GM19025 (cell line): Measurements from ENCODE around the gene RILP.

Source experiments
- ATAC-seq: cut with Tn5 transposase; IDR thresholded peaks from one replicate; pipeline ENCODE4 v1.9.1; 2021; ENCODE audit warnings: mild to moderate bottlenecking, low read depth, moderate library complexity; ENCODE audit not compliant: unreplicated experiment

The RILP gene

DNA sequence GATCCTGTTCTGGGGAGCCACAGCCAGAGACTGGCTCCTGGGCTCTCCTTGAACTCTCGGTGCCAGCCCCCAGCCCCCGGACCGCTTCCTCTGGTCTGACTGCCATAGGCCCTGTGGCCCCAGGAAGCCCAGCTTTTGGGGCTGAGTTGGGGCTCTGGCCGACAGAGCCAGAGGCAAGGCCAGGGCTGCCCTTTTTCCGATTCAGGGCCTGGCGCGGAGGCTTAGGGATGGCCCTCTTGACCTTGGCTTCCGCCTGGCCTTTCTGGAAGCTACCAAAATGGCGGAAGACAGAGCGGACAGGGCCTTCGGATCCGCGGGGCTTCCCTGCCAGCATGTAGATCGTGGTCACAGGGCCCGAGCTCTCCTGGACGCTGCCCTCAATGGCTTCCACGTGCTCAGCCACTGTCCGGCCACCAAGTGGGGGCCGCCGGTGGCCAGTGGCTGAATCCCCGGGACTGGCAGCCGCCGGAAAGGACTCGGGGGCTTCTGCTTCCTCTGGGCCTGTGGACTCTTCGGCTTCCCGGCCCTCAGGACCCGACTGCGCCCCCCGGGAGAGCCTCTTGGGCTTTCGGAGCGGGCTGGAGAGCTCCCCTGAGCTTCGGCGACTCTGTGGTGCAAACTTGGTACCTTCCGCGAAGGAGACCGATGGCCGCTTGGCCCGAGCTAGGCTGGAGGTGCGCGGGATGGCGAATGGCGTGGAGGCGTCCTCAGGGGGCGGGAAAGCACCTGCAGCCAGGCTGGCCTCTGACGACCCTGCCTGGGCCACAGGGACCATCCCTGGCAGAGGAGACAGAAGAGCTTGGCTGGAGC lies 14.6 kb downstream of the RILP start:
- ATAC-seq = no peak

DNA sequence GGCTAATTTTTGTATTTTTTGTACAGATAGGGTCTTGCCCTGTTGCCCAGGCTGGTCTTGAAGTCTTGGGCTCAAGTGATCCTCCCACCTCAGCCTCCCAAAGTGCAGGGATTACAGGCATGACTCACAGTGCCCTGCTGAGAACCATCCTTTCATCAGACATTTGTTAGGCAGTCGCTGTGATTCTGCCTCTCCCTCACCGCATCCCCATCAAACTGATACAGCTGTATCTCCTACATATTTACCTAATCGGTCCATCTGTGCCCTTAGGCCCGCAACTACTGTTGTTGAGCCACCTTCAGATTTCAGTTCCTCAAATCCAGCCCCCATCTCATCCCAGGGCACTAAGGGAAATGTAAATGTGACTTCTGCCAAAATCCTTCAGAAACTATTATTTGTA lies 19.0 kb downstream of the RILP start:
- no peak for ATAC-seq

DNA sequence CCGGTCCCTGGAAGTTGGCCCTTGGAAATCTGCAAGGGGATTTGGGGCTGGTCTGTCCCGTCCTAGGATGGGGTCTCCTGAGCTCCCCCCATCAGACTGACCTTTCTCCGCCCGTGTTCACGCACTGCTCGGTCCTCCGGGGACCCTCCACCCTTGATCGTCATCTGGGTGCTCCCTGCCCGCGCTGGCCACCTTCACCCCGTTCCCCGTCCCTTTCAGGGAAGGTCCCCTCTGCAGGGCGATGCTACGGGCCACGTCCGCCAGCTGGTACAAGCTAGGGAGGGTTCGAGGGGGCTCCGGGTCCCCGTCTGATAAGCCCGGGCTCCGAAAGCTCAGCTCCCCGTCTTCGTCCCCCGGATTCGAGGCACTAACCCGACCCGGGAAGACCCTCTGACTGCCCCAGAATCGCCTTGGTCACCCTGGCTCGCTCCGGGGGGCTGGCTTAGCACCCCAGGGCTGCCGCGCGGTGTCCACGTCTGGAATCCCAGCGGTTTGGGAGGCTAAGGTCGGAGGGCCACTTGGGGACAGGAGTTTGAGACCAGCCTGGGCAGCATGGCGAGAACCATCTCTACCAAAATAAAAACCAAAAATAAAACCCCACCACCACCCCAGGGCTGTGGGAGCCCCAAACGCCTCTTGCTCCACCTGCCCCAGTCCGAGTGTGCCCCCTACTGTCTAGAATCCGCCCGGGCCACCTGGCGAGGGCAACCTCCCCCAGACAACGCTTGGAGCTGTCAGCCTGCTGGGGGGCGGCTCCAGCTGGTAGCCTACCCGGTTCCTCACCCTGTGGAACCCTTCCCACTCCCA lies 20.0 kb downstream of the RILP start:
- no peak for ATAC-seq

DNA sequence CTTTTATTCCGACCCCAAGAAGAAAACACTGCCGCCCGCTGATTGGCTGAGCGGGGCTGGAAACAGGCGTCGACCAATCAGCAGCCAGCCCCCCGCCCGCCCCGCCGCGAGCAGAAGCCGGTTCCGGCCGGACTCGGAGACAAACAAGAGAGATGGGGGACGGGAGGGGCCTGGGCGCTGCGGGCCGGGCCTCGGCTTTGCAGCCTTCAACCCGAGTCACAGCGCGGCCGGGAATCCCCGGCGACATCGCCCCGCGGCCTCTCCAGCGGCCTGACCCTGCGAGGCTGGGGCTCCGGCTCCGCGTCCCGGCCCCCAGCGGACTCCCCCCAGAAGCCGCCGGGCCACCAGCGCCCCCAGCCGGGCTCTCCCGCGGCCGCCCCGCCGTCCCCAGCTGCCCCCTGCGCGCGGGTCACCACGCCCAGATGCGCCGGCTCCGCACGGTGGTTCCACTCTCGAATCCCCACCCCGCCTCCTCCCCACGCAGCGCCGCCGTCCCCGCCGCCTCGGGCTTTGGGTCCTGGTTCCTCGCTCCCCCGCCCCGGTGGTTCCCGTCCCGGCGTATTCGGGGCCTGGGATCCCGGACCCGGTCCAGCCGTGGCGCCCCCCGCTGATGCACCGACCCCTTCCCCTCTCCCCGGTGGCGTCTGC lies 20.7 kb downstream of the RILP start:
- ATAC-seq = peak; percentile 55

DNA sequence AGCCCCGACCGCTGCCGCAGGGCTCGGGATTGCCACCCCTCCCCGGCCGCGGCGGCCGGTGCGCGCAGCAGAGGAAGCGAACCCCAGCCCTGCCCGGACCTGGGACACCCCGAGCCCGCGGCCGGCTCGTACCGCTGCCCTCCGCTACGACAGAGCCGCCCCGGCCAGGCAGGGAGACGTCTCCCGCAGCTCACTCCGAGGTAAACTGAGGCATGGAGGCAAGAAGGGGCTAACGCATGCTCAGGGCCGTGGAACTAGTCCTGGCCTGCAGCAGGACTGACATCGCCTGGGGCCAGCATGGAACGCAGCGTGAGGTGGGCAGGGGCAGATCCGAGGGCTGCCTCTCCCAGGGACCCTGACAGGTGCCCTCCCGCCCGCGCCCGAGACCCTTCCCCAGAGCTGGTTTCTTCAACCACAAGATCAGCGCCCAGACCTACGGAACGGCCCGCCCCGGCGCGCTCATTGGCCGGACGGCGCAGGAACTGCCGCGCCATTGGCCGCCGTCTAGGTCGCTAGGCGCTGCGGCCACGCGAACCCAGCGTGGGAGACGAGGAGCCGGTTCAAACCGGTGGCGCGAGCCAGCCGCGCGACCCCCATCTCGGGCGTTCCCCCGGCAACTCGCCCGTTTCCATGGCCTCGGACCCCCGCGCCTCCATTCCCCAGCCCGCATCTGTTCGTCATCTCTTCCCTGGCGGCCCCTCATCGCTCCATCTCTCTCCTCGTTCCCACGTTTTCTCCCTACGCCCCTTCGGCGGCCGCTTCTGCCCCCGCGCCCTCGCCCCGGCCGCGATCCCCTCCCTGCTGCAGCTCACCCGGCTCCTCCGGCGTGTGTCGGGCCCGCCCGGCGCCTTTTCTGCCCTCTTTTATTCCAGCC lies 21.4 kb downstream of the RILP start, which contains the start of gene SLC43A2:
SLC43A2 (minus strand) TSS at position 853 of the 874 bp plus-strand sequence. CDS start 960 bp downstream, outside the sequence.
- peak; percentile 40 for ATAC-seq

DNA sequence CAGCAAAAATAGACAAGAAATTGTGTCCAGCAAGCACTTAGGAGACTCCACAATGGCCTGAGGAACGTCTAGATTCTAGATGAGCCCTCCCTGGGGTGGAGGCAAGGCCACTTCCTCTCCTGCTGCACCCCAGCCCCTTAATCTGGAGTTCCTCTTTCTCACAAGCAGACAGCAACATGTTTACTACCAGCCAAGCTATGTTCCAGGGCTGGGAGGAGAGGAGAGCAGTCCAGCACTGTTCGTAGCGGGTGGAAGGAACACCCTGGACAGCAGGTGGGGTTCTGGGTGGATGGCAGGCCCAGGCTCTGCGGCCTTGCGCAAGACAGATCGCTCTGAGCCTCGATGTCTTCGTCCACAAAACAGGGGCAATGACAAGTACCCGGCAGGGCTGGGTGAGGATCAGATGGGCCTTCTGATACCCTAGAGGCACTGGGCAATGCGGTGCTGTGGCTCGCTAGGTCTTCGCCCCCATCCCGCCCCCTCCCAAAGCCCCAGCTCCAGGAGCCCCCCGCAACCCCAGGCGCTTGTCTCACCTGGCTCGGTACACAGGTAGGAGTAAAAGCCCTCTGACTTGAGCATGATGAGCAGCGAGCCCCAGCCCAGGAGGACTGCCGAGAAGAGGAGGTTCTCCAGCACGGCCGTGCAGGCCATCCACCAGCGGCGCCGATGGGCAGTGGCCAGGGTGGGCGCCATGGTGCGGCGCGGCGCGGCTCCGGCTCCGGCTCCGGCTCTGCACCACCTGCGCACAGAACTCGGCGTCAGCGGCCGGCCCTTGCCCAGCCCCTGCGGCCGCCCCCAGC lies 22.3 kb downstream of the RILP start:
- ATAC-seq = no peak

DNA sequence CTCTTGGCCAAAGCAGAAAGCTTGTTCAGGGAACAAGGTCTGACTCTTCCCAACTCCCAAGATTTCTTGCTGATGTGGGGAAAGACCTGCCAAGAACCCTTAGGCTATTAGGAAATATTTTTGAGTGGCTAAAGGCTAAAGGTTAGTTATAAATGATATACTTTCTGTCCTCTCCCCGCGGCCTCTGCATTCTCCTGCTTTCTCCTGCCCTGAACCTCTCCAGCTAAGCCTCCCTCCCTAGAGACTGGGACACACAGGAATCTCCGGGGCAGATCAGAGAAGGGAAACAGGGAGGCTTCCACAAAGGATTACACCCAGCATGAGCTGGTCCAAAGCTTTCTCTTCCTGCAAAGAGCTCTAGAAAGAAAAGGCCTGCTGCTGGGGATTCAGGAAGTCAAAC lies 23.3 kb downstream of the RILP start:
- no peak for ATAC-seq

DNA sequence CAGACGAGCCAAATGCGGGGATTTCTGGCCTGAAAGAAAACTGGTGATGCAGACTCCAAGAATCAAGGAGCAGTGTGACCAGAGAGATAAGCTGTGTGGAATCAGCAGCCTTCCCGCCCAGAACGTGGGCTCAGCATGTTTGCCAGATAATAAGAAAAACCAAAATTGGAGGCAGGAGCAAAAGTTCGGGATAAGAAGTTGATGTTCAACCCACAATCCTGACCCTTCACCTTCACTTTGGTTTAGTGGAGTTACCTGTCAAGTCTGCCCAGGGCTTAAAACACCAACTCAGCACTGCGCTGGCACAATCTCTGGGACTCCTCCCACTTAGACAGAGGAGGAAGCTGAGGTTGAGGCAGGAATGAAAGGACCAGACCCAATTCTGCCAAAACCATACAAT lies 24.1 kb downstream of the RILP start:
- no peak for ATAC-seq

DNA sequence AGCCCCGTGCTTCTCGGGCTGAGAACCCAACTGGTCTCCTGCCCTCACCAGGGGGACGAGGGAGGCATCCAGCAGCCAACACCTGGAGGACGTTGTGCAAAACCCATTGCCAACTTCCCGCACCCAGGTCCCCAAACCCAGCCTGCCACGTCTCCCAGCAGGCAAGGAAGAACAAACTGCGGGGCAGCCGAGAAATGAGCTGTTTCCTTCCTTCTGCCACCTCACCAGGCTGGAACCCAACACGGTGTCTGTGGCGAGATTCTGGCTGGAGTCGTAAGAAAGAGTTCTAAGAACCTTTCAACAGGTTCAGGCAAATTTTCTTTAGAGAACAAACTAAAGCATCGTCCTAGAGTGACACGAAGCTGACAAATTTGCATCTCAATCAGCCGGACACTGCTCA lies 24.6 kb downstream of the RILP start:
- ATAC-seq = no peak

DNA sequence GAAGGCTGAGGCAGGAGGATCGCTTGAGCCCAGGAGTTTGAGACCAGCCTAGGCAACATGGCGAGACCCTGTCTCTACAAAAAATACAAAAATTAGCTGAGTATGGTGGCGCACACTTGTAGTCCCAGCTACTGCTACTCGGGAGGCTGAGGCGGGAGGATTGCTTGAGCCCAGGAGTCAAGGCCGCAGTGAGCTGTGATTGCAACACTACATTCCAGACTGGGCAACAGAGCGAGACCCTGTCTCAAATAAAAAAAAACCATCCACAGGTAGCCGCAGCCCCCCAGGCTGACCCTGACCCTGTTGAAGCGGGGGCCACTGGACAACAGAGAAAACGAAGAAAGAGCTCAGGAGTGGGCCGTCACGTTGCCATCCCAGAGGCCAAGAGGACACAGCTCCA lies 25.0 kb downstream of the RILP start:
- no peak for ATAC-seq

DNA sequence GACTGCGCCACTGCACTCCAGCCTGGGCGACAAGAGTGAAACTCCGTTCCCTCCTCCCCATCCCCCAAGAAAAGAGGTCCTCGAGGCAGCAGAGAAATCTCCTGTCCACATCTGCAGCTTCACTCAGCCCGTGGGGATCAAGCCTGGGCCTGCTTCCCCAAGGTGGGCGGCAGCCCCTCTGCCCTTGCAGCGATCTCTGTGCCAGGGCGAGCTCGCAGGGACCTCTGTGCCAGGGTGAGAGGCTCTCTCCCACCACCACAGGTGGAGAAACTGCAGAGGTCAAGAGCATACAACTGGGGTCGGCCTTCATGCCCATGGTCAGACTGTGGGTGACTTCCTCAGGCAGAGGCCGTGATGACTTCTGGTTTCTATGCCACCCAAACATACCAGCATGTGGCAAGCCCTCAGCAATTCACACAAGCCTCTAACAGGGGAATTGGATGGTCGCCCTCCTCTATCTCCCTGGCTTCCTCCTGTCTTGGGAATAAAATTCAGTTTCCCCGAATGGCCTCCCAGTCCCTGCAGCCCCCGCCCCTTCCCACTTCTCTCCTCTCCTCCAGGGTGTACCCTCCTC lies 26.5 kb downstream of the RILP start:
- no peak for ATAC-seq

DNA sequence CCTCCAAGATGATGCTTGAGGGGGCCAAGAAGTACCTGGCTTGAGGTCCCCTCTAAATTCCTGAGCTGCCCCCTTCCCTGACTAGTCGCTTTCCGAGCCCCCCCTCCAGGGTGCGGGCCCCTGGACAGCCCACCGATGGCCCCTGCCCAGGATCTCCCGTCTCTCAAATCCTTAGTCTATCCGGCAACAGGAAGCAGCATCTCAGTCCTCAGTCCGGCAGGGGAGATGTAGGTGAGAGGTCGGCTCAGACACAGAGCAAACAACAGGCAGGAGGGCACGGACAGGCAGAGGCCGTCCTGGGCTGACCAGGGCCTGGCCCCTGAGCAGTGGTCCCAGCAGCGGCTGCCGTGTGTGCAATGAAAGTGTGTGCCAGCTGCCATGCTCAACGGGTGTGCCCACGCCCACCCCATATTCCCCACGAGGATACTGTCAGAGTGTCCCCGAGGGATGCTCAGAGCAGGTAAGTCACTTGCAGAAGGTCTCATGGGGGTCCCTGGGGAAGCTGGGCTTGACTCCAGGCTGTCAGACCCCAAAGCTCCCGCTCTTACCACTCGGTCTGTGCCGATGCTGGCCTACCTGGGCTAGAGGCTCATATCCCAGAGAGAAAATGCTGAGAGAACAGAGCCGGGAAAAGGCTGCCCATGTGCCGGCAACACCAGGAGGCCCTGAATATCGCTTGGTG lies 28.3 kb downstream of the RILP start:
- ATAC-seq = no peak

DNA sequence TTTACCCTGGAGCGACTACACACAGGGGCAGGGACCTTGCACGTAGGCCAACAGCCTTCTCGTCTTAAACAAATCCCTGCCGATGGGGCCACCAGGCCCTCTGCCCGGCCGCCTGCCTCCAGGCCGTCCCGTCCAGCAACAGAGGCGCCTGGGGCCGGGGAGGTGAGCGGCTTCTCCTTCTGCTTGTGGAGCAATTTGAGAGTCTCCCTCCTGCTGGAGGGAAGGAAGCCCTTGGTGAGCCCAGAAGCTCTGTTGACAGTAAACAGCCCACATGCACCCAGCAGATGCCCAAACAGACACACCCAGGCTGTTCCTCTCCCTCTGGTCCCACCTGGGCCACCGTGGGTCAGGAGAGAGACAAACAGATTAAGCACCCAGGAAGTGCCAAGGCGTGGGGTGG lies 29.2 kb downstream of the RILP start:
- no peak for ATAC-seq

DNA sequence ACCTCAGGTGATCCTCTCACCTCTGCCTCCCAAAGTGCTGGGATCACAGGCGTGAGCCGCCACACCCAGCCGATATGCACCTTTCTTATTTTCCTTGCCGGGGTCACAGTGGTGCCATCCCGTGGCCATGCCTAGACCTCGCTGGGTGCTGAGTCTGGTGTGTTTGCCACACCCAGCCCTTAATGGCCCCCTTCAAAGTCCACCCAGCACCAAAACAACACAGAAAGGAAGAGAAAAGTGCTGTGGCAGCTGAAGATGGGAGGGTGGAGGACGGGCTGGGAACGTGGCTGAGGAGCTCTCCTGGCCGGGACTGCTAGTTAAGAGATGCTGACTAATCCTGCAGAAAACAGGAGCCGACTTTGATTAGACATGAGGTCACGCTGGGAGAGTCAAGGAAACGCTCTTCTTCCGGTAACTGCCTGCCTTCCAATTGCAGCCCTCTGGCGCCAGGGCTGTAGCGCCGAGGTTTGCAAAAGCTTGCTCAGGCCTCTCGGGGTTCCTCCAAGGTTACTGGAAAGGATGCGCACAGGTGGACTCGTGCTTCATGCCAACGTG lies 32.0 kb downstream of the RILP start:
- no peak for ATAC-seq

DNA sequence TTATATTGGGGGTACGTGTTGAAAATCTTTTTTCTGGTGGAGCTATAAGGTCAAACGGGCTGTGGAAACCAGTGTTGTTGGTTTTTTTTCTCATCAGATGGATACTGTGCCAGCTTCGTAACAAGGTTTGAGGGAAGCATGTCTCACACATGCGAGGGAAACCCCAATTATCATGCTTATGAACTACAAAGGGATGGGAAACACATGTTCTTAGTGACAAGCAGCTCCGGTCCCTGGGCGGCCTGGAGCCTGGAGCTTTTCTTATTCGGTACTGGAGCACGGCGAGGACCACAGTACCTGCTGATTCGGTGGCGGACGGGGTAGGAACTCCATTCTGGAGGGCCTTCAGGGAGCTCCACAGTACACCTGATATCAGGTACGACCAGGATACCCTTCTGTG lies 33.6 kb downstream of the RILP start:
- no peak for ATAC-seq

DNA sequence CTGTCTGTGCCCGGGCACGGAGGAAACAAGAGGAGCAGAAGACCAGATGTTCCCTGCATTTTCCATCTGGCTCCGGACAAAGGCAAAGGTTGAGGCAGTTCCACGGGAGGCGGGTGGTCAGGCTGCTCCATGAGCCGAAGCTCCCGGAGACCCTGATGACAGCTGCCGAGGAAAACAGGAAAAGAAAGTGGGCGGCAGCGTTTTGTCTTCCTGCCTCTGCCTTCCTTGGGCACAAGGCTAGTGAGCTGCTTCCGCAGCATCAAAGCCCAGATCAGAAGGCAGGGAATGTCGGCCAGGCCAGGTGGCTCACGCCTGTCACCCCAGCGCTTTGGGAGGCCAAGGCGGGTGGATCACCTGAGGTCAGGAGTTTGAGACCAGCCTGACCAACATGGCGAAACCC lies 37.3 kb downstream of the RILP start:
- ATAC-seq = no peak

DNA sequence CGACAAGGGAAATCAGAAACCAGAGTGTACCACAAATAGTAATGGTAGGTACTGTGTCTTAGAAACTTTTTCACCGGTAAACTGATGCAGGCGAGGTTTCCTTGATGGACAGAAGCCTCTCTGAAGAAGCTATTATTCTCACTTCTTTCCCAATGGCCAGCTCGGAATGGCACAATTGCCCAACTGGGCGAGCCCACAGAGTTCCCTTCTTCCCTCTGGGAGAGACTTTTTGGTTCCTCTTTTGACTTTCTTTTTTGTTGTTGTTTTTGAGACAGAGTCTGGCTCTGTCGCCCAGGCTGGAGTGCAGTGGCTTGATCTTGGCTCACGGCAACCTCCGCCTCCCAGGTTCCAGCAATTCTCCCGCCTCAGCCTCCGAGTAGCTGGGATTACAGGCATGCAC lies 38.0 kb downstream of the RILP start:
- ATAC-seq = no peak

DNA sequence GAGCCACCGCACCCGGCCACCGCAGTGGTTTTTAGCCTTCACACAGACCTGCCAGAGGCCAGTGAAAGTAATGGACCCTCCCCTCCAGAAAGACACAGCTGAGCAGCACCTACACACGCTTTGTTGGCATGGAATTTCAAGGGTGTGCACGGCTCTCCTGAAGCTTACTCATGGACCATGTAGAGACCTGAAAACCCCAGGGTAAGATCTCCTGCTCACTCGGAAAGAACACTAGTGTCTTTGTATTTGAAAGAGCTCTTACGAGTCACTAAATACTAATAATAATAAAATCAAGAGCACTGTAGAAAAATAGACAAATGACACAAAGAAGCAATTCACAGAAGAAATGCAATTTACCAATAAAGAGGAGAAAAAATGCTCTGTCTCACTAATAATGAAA lies 41.0 kb downstream of the RILP start:
- ATAC-seq = no peak
